Measurements from ENCODE around the gene SLC22A13. TPM values are rescaled to one million over a fixed set of nuclear protein-coding genes. Genes with fewer than 3 reads are reported as not detected.

Gene SLC22A13
- total RNA-seq, 4 donors from 2014 or later, result 0.48 to 0.76 TPM; not detected in 2

DNA sequence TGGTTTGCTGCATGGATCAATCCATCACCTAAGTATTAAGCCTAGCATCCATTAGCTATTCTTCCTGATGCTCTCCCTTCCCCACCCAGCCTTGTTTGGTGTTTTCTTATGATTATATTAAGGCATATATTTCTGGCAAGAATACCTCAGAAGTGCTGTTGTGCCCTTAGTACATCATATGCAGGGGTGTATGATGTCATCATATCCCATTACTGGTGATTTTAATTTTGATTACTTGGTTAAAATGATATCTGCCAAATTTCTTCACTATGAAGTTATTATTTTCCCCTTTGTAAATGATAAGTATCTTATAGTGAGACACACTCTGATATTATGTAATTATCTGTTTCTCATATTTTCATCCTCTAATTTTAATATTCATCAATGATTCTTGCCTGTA lies 31.9 kb downstream of the SLC22A13 start:
- Histone ChIP-seq H3K27me3 (no peaks in the 10 kb centered on the region), H3K4me1 (peaks cover 0 to 18% (median 0%) of the 10 kb centered on the region in 3 donors), H3K4me3 (no peak overlapping the region), H3K9me3 (no peaks in the 10 kb centered on the region), H3K36me3 (no peaks in the 10 kb centered on the region), H3K27ac (peak overlapping the region in 2 of 4 donors; percentile 40 to 58)
- TF ChIP-seq, protein P1, sequence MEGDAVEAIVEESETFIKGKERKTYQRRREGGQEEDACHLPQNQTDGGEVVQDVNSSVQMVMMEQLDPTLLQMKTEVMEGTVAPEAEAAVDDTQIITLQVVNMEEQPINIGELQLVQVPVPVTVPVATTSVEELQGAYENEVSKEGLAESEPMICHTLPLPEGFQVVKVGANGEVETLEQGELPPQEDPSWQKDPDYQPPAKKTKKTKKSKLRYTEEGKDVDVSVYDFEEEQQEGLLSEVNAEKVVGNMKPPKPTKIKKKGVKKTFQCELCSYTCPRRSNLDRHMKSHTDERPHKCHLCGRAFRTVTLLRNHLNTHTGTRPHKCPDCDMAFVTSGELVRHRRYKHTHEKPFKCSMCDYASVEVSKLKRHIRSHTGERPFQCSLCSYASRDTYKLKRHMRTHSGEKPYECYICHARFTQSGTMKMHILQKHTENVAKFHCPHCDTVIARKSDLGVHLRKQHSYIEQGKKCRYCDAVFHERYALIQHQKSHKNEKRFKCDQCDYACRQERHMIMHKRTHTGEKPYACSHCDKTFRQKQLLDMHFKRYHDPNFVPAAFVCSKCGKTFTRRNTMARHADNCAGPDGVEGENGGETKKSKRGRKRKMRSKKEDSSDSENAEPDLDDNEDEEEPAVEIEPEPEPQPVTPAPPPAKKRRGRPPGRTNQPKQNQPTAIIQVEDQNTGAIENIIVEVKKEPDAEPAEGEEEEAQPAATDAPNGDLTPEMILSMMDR (IDR thresholded peaks at IDR 0.05), result no peak
- no peak for TF ChIP-seq POLR2A (IDR thresholded peaks at IDR 0.05)
- DNase-seq, result no peak
- intact Hi-C loops (cut with DNase I), result no loop called here

DNA sequence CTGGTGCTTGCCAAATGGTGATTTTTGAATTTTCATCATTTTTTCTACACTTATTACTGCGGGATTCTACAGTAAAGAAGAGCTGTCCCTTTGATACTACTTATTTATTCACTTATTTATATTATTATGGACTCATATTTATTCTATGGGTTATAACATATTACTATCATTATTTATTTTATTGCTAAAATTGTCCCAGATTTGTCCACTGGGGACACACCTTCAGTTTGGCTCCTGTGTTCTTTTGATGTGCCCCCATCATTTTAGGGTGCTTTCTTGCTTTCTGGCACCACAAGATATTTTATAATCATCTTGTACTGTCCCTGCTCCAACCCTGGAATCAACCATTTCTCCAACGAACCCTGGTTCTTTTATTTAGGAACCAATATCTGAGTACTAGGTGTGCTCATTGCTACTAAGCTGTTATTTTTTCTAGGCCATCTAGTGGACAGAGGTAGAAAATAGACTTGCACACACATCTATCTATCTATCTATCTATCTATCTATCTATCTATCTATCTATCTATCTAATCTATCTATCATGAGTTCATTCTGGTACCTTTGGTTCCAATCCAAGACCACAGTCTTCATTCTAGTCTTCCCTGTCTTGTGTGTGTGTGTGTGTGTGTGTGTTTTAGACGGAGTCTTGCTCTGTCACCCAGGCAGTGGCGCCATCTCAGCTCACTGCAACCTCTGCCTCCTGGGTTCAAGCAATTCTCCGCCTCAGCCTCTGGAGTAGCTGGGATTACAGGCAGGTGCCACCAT lies 32.5 kb downstream of the SLC22A13 start:
- Histone ChIP-seq H3K27ac (peak overlapping the region in 1 of 4 donors; percentile 58), H3K27me3 (no peaks in the 10 kb centered on the region), H3K4me3 (no peak overlapping the region), H3K36me3 (no peaks in the 10 kb centered on the region), H3K4me1 (peaks cover 0 to 18% (median 0%) of the 10 kb centered on the region in 3 donors), H3K9me3 (no peaks in the 10 kb centered on the region)
- WGBS, 2 donors, result 75 to 81% methylated on average over 4 to 5 of the region's 5 CpGs
- no peak for TF ChIP-seq POLR2A (IDR thresholded peaks at IDR 0.05)
- TF ChIP-seq, protein P1 (IDR thresholded peaks at IDR 0.05), result peak in 4 of 6 experiments; percentile 23 to 53 (median 32)
- DNase-seq, result no peak
- intact Hi-C loops (cut with DNase I), result no loop called here

DNA sequence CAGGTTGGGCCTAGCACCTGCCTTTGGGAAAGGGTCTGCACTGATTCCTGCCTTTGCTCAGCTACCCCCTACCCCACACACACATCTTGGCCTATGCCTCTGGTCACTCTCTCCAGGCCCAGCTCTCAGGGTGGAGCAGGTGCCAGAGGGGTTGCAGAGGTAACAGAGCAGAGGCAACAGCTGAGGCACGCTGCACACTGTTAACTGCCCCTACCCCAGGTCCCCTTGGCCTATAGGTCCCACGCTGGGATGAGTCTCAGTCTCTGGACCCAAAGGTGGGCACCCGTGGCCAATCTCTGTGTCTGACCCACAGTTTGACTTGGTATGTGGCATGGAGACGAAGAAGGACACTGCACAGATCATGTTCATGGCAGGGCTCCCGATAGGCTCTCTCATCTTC lies 41.3 kb downstream of the SLC22A13 start:
- H3K9me3 ChIP-seq, result no peaks in the 10 kb centered on the region
- WGBS, 2 donors, result 92 to 100% methylated on average over 1 to 2 of the region's 5 CpGs
- intact Hi-C loops (cut with DNase I), result no loop called here
- no peak for TF ChIP-seq POLR2A (IDR thresholded peaks at IDR 0.05)
- TF ChIP-seq, protein P1 (IDR thresholded peaks at IDR 0.05), result no peak
- H3K4me1 ChIP-seq, result no peaks in the 10 kb centered on the region
- no peak overlapping the region for H3K27ac ChIP-seq
- no peak for DNase-seq
- H3K27me3 ChIP-seq, result no peaks in the 10 kb centered on the region
- H3K4me3 ChIP-seq, result no peak overlapping the region
- no peaks in the 10 kb centered on the region for H3K36me3 ChIP-seq

DNA sequence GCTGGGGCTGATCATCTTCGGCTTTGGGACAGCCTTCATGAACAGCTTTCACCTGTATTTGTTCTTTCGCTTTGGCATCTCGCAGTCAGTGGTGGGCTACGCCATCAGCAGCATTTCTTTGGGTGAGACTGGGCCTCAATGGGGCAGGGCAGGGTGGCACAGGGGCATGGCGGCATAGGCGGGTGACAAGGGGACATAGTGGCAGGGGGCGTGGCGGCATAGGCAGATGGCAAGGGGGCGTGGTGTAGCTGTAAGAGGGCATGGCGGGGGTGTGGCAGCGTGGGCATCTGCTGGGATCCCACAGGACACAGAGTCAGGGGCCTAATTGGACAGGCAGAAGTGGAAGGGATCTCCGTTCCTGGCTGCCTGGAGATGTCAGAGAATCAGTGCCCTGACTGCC lies 42.0 kb downstream of the SLC22A13 start:
- intact Hi-C loops (cut with DNase I), result no loop called here
- Histone ChIP-seq H3K4me1 (no peaks in the 10 kb centered on the region), H3K36me3 (no peaks in the 10 kb centered on the region), H3K27me3 (no peaks in the 10 kb centered on the region), H3K9me3 (no peaks in the 10 kb centered on the region), H3K4me3 (no peak overlapping the region), H3K27ac (no peak overlapping the region)
- TF ChIP-seq, protein P1 (IDR thresholded peaks at IDR 0.05), result no peak
- TF ChIP-seq POLR2A (IDR thresholded peaks at IDR 0.05), result no peak
- WGBS, 2 donors, result 89 to 92% methylated on average over 7 to 9 of the region's 12 CpGs
- DNase-seq, result no peak

DNA sequence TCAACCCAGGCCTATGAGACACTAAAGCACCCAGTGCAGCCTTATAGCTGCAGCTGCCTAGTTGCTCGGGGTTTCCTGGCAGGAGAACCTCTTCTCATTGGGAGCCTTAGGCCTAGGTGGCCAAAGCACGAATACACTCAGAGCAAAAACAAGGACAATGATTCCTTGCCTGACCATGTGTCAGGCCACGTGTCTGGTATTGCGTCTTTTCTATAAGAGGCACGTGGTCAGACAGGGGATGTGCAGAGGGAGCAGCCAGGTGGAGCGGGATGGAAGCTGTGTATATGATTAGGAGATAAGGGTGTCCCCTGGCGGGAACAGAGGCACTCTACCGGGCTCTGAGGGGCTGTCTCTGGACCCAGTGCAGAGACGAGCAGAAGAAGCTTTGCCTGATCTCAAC lies 42.8 kb downstream of the SLC22A13 start:
- intact Hi-C loops (cut with DNase I), result no loop called here
- Histone ChIP-seq H3K27me3 (no peaks in the 10 kb centered on the region), H3K4me1 (no peaks in the 10 kb centered on the region), H3K4me3 (no peak overlapping the region), H3K36me3 (no peaks in the 10 kb centered on the region), H3K9me3 (no peaks in the 10 kb centered on the region), H3K27ac (no peak overlapping the region)
- no peak for TF ChIP-seq POLR2A (IDR thresholded peaks at IDR 0.05)
- TF ChIP-seq, protein P1 (IDR thresholded peaks at IDR 0.05), result no peak
- 65 to 90% methylated on average over 8 to 9 of the region's 9 CpGs for WGBS, 2 donors
- no peak for DNase-seq

Measured in esophagus squamous epithelium (tissue), 5 donors.